Measurements from ENCODE around the gene CNTN5. TPM values are rescaled to one million over a fixed set of nuclear protein-coding genes. Genes with fewer than 3 reads are reported as not detected.

Gene CNTN5
- total RNA-seq, 1 donor = under 0.01 TPM

DNA sequence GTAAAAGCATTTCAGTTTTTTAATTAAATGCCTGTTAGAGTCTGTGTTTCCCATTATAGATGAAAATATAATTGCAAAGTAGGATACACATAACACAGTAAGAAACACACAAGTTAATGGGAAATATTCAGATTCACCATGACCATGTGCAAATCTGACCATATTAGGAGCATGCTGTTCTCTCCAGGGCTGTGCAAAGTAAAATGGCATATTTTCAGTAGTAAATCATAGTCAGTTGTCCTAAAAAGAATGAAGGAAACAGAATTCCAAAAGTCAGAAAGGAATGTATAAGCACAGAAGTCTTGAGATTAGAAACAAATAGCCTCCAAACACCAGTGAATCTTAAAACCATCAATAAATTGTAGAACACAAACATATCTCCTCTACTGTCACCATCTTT lies 44.4 kb downstream of the CNTN5 start:
- no peak for DNase-seq (ENCODE audit: low read depth)
- no peak overlapping the region for H3K4me3 ChIP-seq (ENCODE audit: low read depth, low read length)
- TF ChIP-seq, protein P1, sequence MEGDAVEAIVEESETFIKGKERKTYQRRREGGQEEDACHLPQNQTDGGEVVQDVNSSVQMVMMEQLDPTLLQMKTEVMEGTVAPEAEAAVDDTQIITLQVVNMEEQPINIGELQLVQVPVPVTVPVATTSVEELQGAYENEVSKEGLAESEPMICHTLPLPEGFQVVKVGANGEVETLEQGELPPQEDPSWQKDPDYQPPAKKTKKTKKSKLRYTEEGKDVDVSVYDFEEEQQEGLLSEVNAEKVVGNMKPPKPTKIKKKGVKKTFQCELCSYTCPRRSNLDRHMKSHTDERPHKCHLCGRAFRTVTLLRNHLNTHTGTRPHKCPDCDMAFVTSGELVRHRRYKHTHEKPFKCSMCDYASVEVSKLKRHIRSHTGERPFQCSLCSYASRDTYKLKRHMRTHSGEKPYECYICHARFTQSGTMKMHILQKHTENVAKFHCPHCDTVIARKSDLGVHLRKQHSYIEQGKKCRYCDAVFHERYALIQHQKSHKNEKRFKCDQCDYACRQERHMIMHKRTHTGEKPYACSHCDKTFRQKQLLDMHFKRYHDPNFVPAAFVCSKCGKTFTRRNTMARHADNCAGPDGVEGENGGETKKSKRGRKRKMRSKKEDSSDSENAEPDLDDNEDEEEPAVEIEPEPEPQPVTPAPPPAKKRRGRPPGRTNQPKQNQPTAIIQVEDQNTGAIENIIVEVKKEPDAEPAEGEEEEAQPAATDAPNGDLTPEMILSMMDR (IDR thresholded peaks at IDR 0.05; ENCODE audit: insufficient read depth, low read depth, low read length) = no peak

DNA sequence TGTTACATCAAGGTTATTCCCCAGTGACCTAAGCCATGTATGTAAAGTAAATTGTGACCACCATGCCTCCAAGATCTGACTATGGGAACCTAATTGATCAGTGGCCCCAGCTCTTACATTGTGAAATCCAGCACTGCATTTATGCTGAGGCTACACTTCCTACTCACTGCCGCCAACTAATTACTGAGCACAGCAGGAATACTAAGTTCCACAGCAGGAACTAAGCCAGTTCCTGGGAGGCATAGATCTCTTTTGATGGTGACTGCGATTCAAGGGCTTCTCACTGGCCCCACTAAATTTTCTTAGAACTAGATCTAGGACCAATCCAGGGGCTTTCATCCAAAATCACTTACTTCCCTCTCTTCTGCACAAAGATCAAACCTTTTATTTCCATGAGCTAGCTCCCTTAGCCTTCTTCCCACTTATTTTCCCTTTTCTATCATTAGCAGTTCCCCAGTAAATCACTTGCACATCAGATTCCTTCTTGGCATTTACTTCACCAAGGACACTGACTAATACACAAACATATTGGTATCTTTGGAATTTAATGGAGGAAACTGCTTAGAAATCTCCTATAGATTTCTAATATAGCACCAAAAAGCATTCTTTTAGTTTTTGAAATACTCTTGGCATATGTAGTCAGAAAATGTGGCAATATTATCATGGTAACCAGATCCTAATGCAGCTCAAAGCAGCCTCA lies 46.0 kb downstream of the CNTN5 start:
- H3K4me3 ChIP-seq (ENCODE audit: low read depth, low read length) = no peak overlapping the region
- TF ChIP-seq, protein P1 (IDR thresholded peaks at IDR 0.05; ENCODE audit: insufficient read depth, low read depth, low read length) = no peak
- DNase-seq (ENCODE audit: low read depth) = no peak

DNA sequence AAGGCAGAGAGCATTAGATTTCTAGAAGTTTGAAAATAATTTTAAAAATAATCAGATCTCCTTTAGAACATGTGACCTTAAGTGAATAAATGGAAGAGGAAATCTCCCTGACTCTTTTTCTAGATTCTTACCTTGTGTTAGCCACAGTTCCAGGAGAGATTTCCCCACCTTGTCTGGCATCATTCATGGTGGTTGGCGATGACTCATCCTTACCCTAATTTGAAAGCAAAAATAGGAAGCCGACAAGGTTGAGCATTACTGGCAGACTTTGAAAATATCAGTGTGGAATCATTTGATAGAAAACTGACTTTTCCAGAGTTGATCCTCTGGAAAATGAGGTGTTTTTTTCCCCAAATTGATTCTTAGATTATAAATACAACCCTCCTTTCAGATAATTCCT lies 48.1 kb downstream of the CNTN5 start:
- DNase-seq (ENCODE audit: low read depth) = no peak
- TF ChIP-seq, protein P1 (IDR thresholded peaks at IDR 0.05; ENCODE audit: insufficient read depth, low read depth, low read length) = no peak
- H3K4me3 ChIP-seq (ENCODE audit: low read depth, low read length) = no peak overlapping the region

DNA sequence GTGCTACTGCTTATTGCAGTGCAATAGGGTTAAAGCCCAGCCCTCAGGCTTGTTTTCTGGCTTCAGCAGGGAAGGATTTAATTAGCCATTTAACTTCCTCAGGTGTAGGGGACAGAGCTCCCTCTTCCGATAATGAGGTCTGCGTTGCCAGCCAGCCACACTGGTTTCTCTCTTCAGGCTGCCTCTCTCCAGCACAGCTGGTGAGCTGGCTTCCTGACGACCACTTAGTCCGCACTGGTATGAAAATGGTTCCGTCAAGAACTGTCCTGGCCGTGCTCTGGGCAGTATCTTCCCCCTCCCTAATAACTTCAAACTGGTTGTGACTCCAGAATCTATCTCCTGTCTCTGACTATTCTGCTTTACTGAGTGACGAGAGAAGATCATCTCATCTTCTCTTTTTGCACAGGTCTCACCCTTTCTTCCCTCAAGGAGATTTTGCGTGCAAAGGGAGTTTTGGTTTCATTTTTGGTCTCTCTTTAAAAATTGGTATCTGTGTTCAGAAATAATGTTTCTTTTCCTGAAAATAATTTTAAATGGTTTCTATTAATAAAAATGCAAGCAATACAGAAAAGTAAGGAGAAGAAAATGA lies 49.2 kb downstream of the CNTN5 start:
- no peak for DNase-seq (ENCODE audit: low read depth)
- TF ChIP-seq, protein P1 (IDR thresholded peaks at IDR 0.05; ENCODE audit: insufficient read depth, low read depth, low read length) = no peak
- peak overlapping the region; percentile 51 for H3K4me3 ChIP-seq (ENCODE audit: low read depth, low read length)

DNA sequence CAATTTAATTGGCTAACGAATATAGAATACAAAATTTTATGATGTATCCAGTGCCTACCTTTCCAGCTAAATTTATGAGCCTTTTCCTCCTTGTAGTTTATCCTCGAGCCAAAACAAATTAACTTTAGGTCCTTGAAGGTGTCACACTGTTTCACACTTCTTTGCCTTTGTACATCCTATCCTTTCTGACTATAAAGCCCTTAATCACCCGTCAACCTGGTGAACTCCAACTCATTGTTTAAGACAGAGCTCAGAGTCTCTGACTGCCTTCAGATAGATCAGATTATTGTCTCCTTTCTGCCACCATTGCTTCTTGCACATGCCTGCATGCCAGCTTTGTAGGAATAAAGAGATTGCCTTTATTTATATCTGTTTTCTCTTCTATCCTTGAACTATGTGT lies 58.8 kb downstream of the CNTN5 start:
- TF ChIP-seq, protein P1 (IDR thresholded peaks at IDR 0.05; ENCODE audit: insufficient read depth, low read depth, low read length) = no peak
- no peak for DNase-seq (ENCODE audit: low read depth)
- no peak overlapping the region for H3K4me3 ChIP-seq (ENCODE audit: low read depth, low read length)

GRCh38 chr11:99080154-99080553 lies 59.4 kb downstream of the CNTN5 start:
- DNase-seq (ENCODE audit: low read depth) = no peak
- H3K4me3 ChIP-seq (ENCODE audit: low read depth, low read length) = no peak overlapping the region
- TF ChIP-seq, protein P1 (IDR thresholded peaks at IDR 0.05; ENCODE audit: insufficient read depth, low read depth, low read length) = no peak
